Smooth muscle cell (in vitro differentiated cells): ENCODE results near the gene PPEF1. TPM values are rescaled to one million over a fixed set of nuclear protein-coding genes. Genes with fewer than 3 reads are reported as not detected.
A peak's percentile ranks its signal among the peaks of the same experiment; 100 is the strongest.
"Not testable (repeated sequence)": the region's sequence is repeated elsewhere in the genome, so short reads cannot be mapped to it uniquely, and the experiment has no call there.

Experiments used
- DNase-seq: peaks from one replicate; lab custom pipeline; 2025; ENCODE audit not compliant: unreplicated experiment; lab: John Stamatoyannopoulos, UW
- H2AFZ ChIP-seq: fragments of 200-600 bp; sonication (generic); 2 replicates; pipeline ENCODE4 v1.6.0; 2016; ENCODE audit warnings: antibody characterized with exemption, low read depth, mild to moderate bottlenecking
- H3F3A ChIP-seq: fragments of 200-600 bp; sonication (generic); 2 replicates; pipeline ENCODE4 v1.6.0; 2017; ENCODE audit warnings: antibody characterized with exemption, low read depth
- H3K27ac ChIP-seq: fragments of 200-600 bp; sonication (generic); 2 replicates; pipeline ENCODE4 v1.5.1; 2016; ENCODE audit warnings: low read depth, mild to moderate bottlenecking
- H3K27me3 ChIP-seq: fragments of 200-600 bp; sonication (generic); 2 replicates; pipeline ENCODE4 v1.6.1; 2016; ENCODE audit warnings: low read depth, mild to moderate bottlenecking
- H3K36me3 ChIP-seq: fragments of 200-600 bp; sonication (generic); 2 replicates; pipeline ENCODE4 v1.5.1; 2016; ENCODE audit warnings: low read depth
- H3K4me1 ChIP-seq: fragments of 200-600 bp; sonication (generic); 2 replicates; pipeline ENCODE4 v1.5.1; 2016; ENCODE audit warnings: low read depth
- H3K4me2 ChIP-seq: fragments of 200-600 bp; sonication (generic); 2 replicates; pipeline ENCODE4 v1.6.0; 2016; ENCODE audit warnings: mild to moderate bottlenecking
- H3K4me3 ChIP-seq: fragments of 200-600 bp; sonication (generic); 2 replicates; pipeline ENCODE4 v1.5.1; 2016; ENCODE audit warnings: mild to moderate bottlenecking
- H3K79me2 ChIP-seq: fragments of 200-600 bp; sonication (generic); 2 replicates; pipeline ENCODE4 v1.6.0; 2016; ENCODE audit warnings: low read depth, mild to moderate bottlenecking
- H3K9ac ChIP-seq: fragments of 200-600 bp; sonication (generic); 2 replicates; pipeline ENCODE4 v1.6.0; 2016; ENCODE audit warnings: low read depth
- H3K9me3 ChIP-seq: fragments of 200-600 bp; sonication (generic); replicated peaks from 2 replicates; pipeline ENCODE4 v1.5.1; 2016; ENCODE audit warnings: low read depth
- H4K20me1 ChIP-seq: fragments of 200-600 bp; sonication (generic); 2 replicates; pipeline ENCODE4 v1.6.0; 2016; ENCODE audit warnings: low read depth
- WGBS: methylation state at CpG from one replicate; pipeline ENCODE4 v1.1.7; 2016; ENCODE audit warnings: low lambda C conversion rate; 5-methylcytosine and 5-hydroxymethylcytosine counted together
- polyA plus RNA-seq: library from polyadenylated mRNA; unstranded; fragments of >200 nt; fragmentation: Nextera tagmentation; extraction: Ambion mirVana; gene quantifications from 2 replicates; pipeline ENCODE4 v1.2.1, GENCODE V29; 2016
- total RNA-seq: library from RNA; depleted of rRNA; stranded (reverse); fragments of >200 nt; gene quantifications from 2 replicates; pipeline ENCODE4 v1.2.3, GENCODE V29; 2014
- TF ChIP-seq, protein P1 (sequence below): fragments of 200-600 bp; sonication (generic); IDR thresholded peaks from 2 replicates; pipeline ENCODE4 v1.5.1; 2017; ENCODE audit warnings: borderline replicate concordance, mild to moderate bottlenecking, antibody characterized with exemption; ENCODE audit not compliant: insufficient read depth, poor library complexity, severe bottlenecking

The PPEF1 gene
- total and polyA plus RNA-seq, 2 experiments from 2014 or later, result 0.32 to 0.40 TPM

DNA sequence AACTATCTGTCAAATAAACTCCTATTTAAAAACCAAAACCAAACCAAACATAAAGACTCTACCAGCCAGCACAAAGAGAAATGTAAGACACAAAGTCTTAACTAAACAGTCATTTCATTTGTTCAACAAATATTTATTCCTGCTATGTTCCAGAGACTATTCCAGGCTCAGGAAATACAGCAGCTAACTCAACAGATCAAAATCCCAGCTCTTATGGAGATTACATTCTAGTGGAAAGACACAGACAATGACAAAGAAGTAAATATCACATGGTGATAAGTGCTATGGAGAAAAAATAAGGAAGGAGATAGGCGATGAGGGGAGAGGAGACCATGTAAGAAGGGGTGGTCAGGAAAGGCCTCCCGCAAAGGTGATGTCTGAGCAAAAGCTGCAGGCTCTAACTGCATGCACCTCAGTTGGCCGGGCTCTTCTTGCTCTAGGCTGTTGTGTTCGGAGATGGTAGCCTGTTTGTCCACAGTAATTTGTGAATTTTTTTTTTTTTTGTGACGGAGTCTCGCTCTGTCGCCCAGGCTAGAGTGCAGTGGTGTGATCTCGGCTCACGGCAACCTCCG is 15.1 kb downstream of the PPEF1 start:
- no peak overlapping the region for H3K27ac ChIP-seq
- TF ChIP-seq, protein P1, sequence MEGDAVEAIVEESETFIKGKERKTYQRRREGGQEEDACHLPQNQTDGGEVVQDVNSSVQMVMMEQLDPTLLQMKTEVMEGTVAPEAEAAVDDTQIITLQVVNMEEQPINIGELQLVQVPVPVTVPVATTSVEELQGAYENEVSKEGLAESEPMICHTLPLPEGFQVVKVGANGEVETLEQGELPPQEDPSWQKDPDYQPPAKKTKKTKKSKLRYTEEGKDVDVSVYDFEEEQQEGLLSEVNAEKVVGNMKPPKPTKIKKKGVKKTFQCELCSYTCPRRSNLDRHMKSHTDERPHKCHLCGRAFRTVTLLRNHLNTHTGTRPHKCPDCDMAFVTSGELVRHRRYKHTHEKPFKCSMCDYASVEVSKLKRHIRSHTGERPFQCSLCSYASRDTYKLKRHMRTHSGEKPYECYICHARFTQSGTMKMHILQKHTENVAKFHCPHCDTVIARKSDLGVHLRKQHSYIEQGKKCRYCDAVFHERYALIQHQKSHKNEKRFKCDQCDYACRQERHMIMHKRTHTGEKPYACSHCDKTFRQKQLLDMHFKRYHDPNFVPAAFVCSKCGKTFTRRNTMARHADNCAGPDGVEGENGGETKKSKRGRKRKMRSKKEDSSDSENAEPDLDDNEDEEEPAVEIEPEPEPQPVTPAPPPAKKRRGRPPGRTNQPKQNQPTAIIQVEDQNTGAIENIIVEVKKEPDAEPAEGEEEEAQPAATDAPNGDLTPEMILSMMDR, result no peak

DNA sequence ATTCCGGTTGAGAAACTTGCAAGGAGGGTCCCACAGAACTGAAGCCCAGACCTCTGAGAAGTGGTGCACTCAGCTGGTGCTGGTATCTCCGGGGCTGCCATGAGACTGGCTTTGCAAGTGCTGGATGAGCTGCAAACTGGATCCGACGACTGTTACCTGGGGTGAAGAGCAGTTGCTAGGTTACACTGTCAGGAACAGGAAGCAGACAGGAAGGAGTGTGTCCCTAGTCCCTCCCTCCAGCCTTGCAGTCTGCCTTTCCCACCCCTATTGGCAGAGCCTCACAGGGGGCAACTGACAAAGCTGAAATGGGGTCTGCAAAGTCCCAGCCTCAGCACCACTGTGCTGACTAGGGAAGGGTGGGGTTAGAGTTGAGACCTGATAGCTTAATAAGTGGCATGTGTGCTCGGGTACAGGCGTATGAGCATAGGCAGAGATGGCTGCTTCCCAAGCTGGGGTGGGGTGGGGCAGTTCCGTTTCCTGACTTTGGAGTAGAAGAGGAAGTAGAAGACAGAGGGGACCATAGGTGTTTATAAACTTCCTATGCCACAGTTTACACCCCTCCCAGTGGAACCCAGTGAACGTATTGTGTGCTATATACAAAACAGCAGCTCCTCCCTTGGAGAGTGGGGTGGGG is 18.0 kb downstream of the PPEF1 start:
- 86% methylated on average over 8 of the region's 8 CpGs for WGBS
- H3F3A ChIP-seq, result no peaks in the 10 kb centered on the region
- no peak for DNase-seq

More for the DNA sequence above, 15.1 kb downstream of the PPEF1 start:
- peak overlapping the region; percentile 62 for H2AFZ ChIP-seq
- H3K9ac ChIP-seq, result no peak overlapping the region
- no peaks in the 10 kb centered on the region for H3K79me2 ChIP-seq
- no peak overlapping the region for H3K4me3 ChIP-seq
- no peak overlapping the region for H3K4me2 ChIP-seq
- 87% methylated on average over 10 of the region's 10 CpGs for WGBS
- H3K36me3 ChIP-seq, result no peaks in the 10 kb centered on the region
- no peaks in the 10 kb centered on the region for H4K20me1 ChIP-seq
- no peaks in the 10 kb centered on the region for H3K4me1 ChIP-seq
- no peaks in the 10 kb centered on the region for H3F3A ChIP-seq
- DNase-seq, result no peak
- H3K9me3 ChIP-seq, result no peaks in the 10 kb centered on the region
- H3K27me3 ChIP-seq, result no peaks in the 10 kb centered on the region

DNA sequence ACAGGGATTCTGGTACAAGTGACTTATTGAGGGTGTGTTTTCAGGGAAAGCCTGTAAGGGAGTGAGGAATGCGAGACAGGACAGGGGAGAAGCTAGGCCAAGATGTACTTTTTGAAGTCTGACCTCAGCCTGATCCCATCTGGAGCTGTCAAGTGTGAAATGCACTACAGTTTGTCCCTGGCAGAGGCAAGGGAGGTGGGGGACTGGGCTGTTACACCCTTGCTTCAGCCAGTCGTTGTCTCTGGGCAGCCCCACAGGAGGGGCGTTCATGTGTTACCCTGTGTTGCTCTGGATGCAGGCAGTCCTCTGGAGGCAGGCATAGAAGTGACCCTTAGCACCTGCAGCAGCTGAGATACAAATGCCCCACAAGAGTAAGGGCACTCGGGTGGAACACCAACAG is 25.8 kb downstream of the PPEF1 start:
- Histone ChIP-seq H3K79me2 (no peaks in the 10 kb centered on the region), H3K4me2 (no peak overlapping the region), H3K27me3 (no peaks in the 10 kb centered on the region), H3K36me3 (no peaks in the 10 kb centered on the region), H3K4me1 (no peaks in the 10 kb centered on the region), H4K20me1 (no peaks in the 10 kb centered on the region), H3K4me3 (no peak overlapping the region), H3K9ac (no peak overlapping the region), H3F3A (no peaks in the 10 kb centered on the region), H3K9me3 (no peaks in the 10 kb centered on the region), H2AFZ (no peak overlapping the region), H3K27ac (no peak overlapping the region)
- DNase-seq, result no peak
- 78% methylated on average over 4 of the region's 4 CpGs for WGBS
- TF ChIP-seq, protein P1, result no peak

More for the DNA sequence above, 18.0 kb downstream of the PPEF1 start:
- Histone ChIP-seq H4K20me1 (no peaks in the 10 kb centered on the region), H3K27me3 (no peaks in the 10 kb centered on the region), H3K4me2 (no peak overlapping the region), H3K9me3 (no peaks in the 10 kb centered on the region), H3K9ac (no peak overlapping the region), H3K27ac (no peak overlapping the region), H3K4me1 (no peaks in the 10 kb centered on the region), H3K79me2 (no peaks in the 10 kb centered on the region), H2AFZ (no peak overlapping the region), H3K4me3 (no peak overlapping the region), H3K36me3 (no peaks in the 10 kb centered on the region)
- TF ChIP-seq, protein P1, result no peak

DNA sequence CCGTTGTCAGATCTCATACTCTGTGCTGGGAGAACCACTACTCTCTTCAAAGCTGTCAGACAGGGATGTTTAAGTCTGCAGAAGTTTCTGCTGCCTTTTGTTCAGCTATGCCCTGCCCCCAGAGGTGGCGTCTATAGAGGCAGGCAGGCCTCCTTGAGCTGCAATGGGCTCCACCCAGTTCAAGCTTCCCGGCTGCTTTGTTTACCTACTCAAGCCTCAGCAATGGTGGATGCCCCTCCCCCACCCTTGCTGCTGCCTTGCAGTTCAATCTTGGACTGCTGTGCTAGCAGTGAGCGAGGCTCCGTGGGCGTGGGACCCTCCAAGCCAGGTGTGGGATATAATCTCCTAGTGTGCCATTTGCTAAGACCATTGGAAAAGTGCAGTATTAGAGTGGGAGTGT is 32.2 kb downstream of the PPEF1 start:
- not testable (repeated sequence) for H3K4me3 ChIP-seq, H3K36me3 ChIP-seq, DNase-seq, H3K79me2 ChIP-seq, H4K20me1 ChIP-seq, H3K9ac ChIP-seq, H3F3A ChIP-seq, H3K27me3 ChIP-seq, H3K4me2 ChIP-seq, H3K9me3 ChIP-seq, H3K27ac ChIP-seq, H2AFZ ChIP-seq, H3K4me1 ChIP-seq
- 81% methylated on average over 6 of the region's 6 CpGs for WGBS
